ENCODE data around the gene EPHB2. TPM values are rescaled to one million over a fixed set of nuclear protein-coding genes. Genes with fewer than 3 reads are reported as not detected.

The EPHB2 gene
- polyA plus RNA-seq, 2 of the 4 experiments (the other 2 are of a cell fraction) = 13.0 to 35.3 TPM

- TF ChIP-seq CTCF (IDR thresholded peaks at IDR 0.05) (no peak), HMGXB4 (CRISPR knock-in tag; IDR thresholded peaks at IDR 0.05; ENCODE audit: borderline replicate concordance) (no peak), REST (IDR thresholded peaks at IDR 0.05) (no peak), BCL3 (IDR thresholded peaks at IDR 0.05) (peak; percentile 64; the same call in 1 of the 3 replicates), CHD2 (IDR thresholded peaks at IDR 0.05; ENCODE audit: low read length, partially characterized antibody) (no peak)
Observed at GRCh38 chr1:22745669-22746585, 35.3 kb downstream of the EPHB2 start (continued).

- H3K4me2 ChIP-seq = peak overlapping the region; percentile 59
- WGBS (ENCODE audit: missing lambda C conversion rate) = 24% methylated on average over 8 of the region's 12 CpGs
- no peak for FAIRE-seq
- peak overlapping the region; percentile 95 to 97 for H3K27ac ChIP-seq
- H3K9me3 ChIP-seq = no peaks in the 10 kb centered on the region
- H3K4me1 ChIP-seq = peaks cover 90% of the 10 kb centered on the region
- H3K4me3 ChIP-seq = no peak overlapping the region
- peak; percentile 58 to 83 for DNase-seq (ENCODE audit: low read depth in 1 of 2, low spot score in 1 of 2)
- ATAC-seq = peak; percentile 50 to 63
- CTCF ChIA-PET = interaction anchor here (0.8 to 6.9 kb wide), 10 partner anchors 15 to 142 kb away, joined by 3 to 46 read pairs (median 6); no protein-coding TSS in a partner anchor
- POLR2A ChIA-PET = no interaction called here
- TF ChIP-seq HEYL (CRISPR knock-in tag; IDR thresholded peaks at IDR 0.05) (no peak), NPAS2 (CRISPR knock-in tag; IDR thresholded peaks at IDR 0.05; ENCODE audit: borderline replicate concordance) (no peak), ATOH8 (CRISPR knock-in tag; IDR thresholded peaks at IDR 0.05; ENCODE audit: low read depth) (peak; percentile 83; the same call in 1 of the 2 replicates), ZFP36 (IDR thresholded peaks at IDR 0.05; ENCODE audit: borderline replicate concordance, partially characterized antibody) (no peak), REST (IDR thresholded peaks at IDR 0.05) (no peak), MAX (IDR thresholded peaks at IDR 0.05) (peak; percentile 90), CHD4 (IDR thresholded peaks at IDR 0.05; ENCODE audit: borderline replicate concordance) (no peak), FOXS1 (CRISPR knock-in tag; IDR thresholded peaks at IDR 0.05) (peak; percentile 75; the same call in 1 of the 2 replicates), E2F6 (IDR thresholded peaks at IDR 0.05; ENCODE audit: borderline replicate concordance, low read depth) (no peak), HOXB13 (CRISPR knock-in tag; IDR thresholded peaks at IDR 0.05; ENCODE audit: low read depth) (0 out of 2 replicates have a peak, but pooled peaks have one; percentile 40), KDM1A (IDR thresholded peaks at IDR 0.05; ENCODE audit: low read depth) (no peak), POLR2AphosphoS2 (conservative IDR thresholded peaks at IDR 0.05; ENCODE audit: low read length) (no peak), SREBF2 (IDR thresholded peaks at IDR 0.05) (no peak), PHF8 (IDR thresholded peaks at IDR 0.05; ENCODE audit: borderline replicate concordance, low read depth) (no peak)
Observed at GRCh38 chr1:22747021-22747734, 36.5 kb downstream of the EPHB2 start.
